Measurements from ENCODE around the gene LTBP4.

The LTBP4 gene

DNA sequence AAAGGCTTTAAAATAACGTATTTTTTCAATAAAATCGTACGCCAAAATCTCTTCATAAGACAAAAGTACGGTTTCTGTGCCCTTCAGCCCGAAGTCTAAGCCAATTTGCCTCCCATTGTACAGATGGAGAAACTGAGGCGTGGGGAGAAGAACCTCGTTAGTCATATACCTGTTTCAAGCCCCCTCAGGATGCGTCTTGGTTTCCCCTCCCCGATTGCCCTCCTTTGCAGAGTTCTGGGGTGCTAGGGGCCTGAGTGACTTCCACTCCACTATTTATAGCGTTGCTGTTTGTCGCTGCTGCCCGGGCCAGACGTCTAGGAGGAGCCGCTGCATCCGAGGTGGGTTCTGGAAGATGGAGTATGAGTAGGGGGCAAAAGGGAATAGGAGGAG, 2.3 kb upstream of the LTBP4 start:
- no peak for DNase-seq

DNA sequence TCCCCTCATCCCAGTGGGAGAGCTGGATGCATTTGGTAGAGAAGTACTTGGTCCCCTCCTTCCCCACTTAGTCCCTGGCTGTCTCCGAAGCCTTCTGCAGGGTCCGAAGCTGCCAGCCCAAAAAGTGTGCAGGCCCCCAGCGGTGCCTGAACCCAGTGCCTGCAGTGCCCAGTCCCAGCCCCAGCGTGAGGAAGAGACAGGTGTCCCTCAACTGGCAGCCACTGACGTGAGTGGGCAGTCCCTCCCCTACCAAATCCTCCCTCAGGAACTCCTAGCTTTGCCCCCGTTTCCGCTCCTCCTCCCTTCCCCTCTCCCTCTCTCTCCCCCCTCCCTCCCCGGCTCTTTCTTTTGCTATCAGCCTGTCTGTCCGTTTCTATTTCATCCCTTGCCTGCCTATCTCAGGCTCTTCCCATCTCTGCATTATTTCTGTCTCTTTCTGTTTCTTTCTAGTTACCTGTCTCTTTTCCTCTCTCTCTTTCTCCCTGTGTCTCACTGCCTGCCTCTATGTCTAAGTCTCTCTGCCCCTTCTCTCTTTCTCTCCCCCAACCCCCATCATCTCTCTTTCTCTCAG, 1.8 kb upstream of the LTBP4 start:
- no peak for DNase-seq

DNA sequence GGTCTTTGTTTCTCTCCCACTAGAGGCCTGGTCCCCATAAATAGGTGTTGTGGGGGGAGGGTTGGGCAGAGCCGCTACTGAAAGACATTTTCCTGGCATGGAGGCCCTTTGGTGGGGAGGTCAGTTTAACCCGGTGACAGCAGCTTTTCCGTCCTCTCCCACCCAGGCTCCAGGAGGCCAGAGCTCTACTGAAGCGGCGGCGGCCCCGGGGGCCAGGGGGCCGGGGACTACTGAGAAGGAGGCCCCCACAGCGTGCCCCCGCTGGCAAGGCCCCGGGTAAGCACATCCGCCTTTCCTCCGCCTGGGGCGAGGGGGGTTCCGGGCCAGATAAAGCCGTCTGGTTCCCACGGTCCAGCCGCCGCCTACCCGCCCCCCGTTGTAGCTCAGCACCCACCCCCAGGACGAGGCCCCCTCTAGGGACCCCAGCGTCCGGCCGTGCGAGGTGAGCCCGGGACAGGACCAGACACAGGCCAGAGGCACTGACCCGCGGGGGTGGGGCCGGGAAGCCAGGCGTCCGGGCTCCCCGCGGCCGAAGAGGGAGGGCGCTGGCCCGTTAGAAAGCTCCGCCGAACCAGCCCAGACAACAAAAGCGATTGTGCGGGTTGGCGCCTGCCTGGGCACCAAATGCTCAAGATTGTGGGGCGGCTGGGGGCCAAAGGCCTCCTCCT, 1.1 kb upstream of the LTBP4 start:
- DNase-seq = no peak

DNA sequence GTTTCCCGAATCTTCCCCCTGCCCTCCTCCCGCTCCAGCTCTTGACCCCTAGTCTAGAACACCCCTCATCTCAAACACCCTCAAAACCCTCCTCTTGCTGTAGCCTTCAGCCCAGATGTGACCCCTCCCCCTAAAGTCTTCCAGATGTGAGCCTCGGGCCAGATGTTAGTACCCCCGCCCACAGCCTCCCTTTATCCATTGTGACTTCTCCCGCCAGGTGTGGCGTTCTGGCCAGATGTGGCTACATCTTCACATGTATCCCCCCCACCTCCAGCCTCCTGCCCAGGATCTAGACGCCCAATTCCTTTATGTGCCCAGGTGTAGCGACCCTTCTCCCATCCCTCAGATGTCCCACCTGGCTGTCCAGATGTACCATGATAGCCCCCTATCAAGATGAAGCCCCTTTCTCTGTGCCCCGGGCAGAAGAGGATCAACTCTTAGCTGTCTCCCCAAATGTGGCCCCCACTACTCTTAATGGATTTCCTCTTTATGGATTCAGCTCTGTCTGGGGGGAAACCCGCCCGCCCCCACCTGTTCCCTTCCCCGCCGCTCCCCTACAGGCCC, 517 bp upstream of the LTBP4 start:
- DNase-seq = no peak

DNA sequence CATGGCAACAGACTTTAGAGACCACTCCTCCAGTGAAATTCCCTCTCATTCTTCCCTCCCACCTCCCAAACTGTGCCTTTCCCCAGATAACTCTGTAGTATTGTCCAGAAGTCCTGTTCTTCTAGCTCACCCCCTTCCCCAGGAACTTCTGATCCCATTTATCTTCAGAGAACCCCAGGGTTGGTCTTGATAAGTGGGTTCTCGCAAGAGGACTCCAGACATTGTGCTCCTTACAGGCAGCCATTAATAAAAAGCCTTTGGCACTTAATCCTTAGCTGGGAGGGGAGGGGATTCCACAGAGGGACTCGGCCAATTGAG, 1.9 kb downstream of the LTBP4 start:
- no peak for DNase-seq

DNA sequence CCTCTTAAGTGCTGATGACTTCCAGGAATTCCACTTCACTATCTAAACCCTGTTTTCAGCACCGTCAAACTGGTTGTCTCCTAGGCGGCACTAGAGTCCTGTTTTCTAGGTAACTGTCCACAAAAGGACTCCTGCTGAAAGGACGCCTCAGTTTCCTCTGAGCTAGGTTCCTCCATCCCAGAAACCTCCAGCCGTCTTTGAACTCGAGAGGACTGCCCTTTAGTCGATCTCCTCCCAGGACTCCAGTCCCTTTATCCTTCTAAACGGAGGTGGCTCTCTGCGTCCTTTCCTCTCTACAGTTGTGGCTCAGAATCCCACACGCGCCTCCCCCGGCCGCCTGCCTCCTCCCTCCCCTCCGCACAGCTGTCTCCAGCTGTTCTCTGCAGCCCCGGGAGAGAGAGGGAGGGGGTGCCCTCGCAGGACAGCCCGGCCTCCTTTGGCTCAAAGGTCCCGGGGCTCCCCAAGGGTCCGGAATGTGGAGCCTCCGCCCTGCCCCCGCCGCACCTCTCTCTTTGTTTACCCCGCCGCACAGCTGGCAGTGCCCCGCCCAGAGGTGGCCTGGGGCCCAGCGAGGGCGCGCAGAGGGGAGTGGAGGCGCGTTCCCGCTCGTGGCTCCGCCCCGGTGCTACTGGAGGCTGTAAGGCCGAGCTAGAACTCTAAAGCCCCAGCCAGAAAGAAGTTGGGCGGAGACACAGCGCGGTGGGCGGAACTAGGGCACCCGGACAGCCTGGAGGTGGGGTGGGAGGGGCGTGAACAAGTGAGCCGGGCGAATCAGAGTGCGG, 2.4 kb downstream of the LTBP4 start:
- DNase-seq = peak; percentile 97

DNA sequence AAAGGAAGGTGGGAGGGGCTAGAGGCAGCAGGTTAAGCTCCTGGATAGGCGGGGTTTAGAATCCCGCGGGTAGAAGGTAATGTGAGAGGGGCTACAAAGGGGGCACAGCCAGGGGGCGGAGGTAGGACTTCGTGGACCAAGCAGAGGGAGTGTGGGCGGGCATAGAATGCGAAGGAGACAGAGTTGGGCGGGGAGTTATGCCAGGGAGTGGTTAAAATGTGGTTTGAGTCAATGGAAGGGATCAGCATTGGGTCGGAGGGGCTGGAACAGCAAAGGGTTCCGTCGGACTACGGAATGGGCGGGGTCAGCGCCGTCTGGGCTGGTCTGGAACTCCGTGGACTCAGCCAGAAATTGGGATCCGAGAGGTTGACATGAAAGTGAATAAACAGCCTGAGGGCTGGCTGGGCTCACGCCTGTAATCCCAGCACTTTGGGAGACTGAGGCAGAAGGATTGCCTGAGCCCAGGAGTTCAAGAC, 3.0 kb downstream of the LTBP4 start:
- DNase-seq = no peak

DNA sequence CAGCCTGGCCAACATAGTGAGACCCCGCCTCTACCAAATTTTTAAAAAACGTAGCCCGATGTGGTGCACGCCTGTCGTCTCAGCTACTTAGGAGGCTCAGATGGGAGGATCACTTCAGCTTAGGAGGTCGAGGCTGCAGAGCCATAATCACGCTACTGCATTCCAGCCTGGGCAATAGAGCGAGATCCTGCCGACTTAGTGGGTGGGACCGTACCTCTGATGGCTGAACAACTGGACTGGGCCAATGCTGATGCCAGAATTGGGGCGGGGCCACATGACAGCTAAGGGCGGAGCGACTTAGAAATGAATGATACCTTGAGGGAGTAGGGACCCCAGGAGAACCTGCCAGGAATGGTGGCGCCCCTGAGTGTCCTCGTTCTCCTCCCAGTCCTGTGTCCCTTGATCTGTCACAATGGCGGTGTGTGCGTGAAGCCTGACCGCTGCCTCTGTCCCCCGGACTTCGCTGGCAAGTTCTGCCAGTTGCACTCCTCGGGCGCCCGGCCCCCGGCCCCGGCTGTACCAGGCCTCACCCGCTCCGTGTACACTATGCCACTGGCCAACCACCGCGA, 3.6 kb downstream of the LTBP4 start:
- no peak for DNase-seq

DNA sequence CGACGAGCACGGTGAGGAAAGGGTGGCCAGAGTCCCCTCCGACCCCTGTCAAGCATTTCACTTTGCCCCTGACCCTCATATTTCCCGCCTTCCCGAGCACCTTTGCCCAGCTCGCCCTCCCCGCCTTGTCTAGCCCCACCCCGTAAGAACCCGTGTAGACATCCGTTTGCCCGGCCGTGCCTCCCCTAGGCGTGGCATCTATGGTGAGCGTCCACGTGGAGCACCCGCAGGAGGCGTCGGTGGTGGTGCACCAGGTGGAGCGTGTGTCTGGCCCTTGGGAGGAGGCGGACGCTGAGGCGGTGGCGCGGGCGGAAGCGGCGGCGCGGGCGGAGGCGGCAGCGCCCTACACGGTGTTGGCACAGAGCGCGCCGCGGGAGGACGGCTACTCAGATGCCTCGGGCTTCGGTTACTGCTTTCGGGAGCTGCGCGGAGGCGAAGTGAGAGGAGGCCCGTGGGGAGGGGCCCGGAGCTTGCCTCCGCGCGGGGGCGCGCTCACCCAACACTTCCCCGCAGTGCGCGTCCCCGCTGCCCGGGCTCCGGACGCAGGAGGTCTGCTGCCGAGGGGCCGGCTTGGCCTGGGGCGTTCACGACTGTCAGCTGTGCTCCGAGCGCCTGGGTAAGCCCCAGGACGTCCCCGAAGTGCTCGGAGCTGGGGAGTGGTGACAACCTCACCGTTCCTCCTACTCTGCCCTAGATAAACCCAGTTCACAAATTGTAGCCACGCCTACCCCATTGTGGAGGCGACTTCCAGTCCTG, 4.2 kb downstream of the LTBP4 start:
- DNase-seq = peak; percentile 53

DNA sequence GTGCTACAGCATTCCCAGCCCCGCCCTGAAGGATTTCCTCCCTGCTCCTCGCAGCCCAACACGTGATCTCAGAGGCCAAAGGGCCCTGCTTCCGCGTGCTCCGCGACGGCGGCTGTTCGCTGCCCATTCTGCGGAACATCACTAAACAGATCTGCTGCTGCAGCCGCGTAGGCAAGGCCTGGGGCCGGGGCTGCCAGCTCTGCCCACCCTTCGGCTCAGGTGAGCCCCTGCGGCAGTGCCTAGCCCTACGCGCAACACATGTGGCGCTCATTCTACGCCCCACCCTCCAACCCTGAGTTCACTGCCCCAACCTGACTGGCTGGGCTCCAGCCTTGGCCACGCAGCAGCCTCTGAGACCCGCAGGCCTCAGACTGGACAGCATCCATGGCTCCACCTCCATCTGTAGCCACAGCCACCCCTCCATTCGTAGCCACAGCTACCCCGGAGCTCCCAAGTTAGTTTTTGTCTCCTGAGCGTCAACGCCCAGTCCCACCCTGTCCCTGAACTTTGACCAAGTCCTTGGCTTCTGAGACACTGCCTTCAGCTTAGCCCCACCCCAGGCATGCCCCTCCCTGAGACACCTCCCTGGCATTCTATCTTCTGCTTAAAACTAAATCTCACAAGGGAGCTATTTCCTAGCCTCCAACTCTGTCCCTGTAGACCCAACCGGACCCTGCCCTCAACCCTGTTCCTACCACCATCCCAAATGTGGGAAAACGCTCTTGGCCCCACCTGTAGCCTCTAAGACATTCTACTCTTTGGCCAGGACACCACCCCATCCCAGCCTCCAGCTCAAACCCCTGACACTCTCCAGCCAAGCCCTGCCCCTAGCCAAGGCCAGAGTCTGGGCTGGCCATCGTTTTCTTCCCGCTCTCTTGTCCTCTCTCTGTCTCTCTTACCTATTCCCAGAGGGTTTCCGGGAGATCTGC, 6.4 kb downstream of the LTBP4 start:
- DNase-seq = no peak

DNA sequence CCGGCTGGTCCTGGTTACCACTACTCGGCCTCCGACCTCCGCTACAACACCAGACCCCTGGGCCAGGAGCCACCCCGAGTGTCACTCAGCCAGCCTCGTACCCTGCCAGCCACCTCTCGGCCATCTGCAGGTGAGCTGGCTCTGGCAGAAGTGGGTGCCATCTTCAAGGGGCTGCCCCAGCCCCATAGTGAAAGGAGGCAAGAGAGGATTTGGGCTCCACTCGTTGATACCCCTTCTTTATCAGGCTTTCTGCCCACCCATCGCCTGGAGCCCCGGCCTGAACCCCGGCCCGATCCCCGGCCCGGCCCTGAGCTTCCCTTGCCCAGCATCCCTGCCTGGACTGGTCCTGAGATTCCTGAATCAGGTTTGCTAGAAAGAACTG, 7.1 kb downstream of the LTBP4 start:
- no peak for DNase-seq

DNA sequence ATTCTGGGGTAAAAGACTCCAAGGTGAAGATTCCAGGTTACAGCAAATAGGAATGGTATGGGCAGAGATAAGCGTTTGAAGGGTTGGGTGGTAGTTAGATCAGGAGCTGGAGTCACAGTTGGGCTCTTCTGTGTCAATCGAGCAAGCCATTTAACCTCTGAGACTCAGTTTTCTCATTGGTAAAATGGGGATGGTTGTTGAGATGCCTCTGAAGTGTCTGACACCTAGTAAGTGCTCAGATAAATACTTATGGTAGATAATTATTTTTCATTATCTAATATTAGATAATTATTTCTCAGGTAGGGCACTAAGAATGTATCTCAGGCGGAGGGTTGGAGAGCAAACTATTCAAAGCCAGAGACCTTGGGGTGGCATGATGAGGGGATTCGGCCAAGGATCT, 7.8 kb downstream of the LTBP4 start:
- no peak for DNase-seq

DNA sequence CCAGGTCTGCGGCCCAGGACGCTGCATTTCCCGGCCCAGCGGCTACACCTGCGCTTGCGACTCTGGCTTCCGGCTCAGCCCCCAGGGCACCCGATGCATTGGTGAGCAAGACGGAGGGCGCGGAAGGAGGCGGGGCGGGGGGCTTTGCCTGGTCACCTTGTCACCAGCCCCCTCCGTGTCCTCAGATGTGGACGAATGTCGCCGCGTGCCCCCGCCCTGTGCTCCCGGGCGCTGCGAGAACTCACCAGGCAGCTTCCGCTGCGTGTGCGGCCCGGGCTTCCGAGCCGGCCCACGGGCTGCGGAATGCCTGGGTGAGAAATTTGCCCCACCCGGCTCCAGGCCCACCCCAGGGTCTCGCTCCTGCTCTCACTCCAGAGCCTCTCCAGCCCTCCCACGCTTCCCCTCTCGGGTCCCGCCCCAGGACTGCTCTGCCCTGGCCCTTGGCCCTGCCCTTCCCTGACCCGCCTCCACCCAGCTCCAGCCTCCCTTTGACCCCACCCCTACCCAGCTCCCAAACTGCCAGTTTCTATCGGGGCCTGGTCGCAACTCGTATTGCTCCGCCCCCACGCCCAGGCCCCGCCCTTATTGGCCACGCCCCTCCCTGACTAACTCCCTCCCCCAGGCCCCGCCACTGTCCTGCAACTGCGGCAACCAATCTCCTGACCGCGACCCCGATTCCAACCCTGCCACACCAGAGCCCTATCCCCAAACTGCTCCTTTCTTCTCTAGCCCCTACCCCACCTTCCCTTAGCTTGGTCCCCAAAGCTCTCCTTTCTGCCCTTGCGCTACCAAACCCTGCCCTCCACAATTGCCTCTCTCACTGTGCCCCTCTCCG, 8.6 kb downstream of the LTBP4 start:
- no peak for DNase-seq

DNA sequence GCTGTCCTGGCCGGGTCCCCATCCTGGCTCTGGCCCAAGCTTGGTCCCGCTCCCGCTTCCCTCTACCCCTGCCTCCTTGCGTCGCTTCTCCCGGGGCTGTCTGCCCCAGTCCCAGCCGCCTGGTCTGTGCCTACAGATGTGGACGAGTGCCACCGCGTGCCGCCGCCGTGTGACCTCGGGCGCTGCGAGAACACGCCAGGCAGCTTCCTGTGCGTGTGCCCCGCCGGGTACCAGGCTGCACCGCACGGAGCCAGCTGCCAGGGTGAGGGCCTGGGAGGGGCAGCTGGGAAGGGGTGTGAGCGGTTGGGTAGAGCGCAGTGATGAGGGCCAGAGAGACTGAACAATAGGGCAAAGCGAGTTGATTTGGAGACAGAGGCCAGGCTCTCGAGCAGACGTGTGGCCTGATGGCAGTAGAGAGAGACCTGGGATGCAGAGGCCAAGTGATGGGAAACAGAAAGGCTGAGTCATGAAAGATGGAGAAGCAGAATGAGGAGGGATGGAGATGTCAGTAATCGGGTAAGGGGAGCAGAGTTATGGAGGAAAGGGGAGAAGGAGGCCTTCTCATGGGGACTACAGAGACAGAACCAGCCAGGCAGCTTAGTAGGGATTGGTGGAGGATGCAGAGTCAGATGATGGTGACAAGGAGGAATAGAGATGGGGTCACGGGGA, 9.4 kb downstream of the LTBP4 start:
- DNase-seq = no peak

DNA sequence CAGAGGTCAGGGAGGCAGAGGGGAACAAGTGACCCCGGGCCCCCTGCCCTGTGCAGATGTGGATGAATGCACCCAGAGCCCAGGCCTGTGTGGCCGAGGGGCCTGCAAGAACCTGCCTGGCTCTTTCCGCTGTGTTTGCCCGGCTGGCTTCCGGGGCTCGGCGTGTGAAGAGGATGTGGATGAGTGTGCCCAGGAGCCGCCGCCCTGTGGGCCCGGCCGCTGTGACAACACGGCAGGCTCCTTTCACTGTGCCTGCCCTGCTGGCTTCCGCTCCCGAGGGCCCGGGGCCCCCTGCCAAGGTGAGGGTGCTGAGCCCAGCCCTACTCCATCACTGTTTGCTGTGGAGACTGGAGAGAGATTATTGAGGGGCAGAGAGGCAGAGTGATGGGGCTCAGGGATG, 9.9 kb downstream of the LTBP4 start:
- DNase-seq = no peak

DNA sequence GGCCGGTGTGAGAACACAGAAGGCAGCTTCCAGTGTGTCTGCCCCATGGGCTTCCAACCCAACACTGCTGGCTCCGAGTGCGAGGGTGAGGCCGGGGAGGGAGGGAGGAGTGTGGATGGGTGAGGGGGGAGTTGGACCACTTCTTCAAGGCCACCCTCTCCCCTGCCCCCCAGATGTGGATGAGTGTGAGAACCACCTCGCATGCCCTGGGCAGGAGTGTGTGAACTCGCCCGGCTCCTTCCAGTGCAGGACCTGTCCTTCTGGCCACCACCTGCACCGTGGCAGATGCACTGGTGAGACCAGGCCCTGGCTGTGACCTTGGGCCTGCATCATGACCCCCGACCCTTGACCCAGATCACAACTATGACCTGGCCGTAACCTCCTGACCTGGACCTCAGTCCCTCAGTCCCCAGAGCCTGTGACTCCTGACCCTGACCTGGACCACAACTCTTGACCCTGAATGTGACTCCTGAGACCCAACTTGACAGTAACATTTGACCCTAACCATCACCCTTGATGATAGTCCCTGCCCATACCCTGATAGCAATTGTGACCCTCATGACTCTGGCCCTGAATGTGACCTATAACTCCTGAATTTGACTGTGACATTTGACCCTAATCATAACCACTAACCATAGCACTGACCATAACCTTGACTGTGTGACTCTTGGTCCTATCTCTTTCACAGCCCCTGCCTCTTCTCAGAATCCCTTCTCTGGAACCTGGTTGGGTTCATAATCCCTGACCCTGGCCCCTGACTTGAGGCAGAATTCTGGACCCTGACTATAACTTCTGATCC, 10.9 kb downstream of the LTBP4 start:
- no peak for DNase-seq

DNA sequence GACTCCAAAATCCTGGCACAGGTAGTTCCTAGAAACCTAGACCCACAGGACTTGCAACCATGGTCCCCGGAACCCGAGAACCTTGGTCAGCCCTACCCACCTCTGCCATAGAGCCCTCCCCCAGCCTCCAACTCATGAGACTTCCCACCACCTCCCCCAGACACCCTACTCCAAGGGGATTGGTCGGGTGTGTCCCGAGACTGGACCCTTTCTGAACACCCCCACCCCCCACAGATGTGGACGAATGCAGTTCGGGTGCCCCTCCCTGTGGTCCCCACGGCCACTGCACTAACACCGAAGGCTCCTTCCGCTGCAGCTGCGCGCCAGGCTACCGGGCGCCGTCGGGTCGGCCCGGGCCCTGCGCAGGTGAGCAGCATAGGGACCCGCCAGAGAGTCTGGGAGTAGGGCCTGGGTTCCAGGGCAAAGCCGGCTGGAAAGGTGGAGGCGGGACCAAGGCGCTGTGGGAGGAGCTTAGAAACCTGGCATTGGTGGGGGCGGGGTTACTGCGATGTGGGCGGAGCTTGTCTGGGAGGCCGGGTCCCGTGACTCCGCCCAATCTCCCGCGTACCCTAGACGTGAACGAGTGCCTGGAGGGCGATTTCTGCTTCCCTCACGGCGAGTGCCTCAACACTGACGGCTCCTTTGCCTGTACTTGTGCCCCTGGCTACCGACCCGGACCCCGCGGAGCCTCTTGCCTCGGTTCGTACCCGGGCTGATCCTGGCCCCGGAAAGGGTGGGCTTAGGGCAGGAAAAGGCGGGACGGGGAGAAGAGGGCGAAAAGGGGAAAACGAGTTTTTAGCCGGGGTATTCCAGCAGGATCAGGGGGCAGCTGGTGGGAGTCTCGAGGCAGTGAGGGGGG, 11.9 kb downstream of the LTBP4 start:
- DNase-seq = no peak
